Esophagus squamous epithelium (tissue), 5 donors: ENCODE measurements around the gene TEAD1. TPM values are rescaled to one million over a fixed set of nuclear protein-coding genes. Genes with fewer than 3 reads are reported as not detected.

Source experiments
- DNase-seq: peaks from one replicate; lab custom pipeline; 2025; lab: John Stamatoyannopoulos, UW
- H3K27ac ChIP-seq, 4 donors: fragments of 200-600 bp; sonication (generic); one replicate each; pipeline ENCODE4 v1.5.1; 2016 to 2019; ENCODE audit warnings: mild to moderate bottlenecking in 1 of 4
- H3K27me3 ChIP-seq, 4 donors: fragments of 200-600 bp; sonication (generic); 1 replicate in 3 of 4; 2 replicates in 1 of 4; pipeline versions ENCODE4 v1.5.1 to v1.6.0; 2017 to 2021; ENCODE audit warnings: antibody characterized with exemption in 1 of 4
- H3K36me3 ChIP-seq, 3 donors: fragments of 200-600 bp; sonication (generic); one replicate each; pipeline ENCODE4 v1.5.1; 2016 to 2019
- H3K4me1 ChIP-seq, 3 donors: fragments of 200-600 bp; sonication (generic); one replicate each; pipeline ENCODE4 v1.5.1; 2017 to 2019
- H3K4me3 ChIP-seq, 4 donors: fragments of 200-600 bp; sonication (generic); 1 replicate in 3 of 4; 2 replicates in 1 of 4; pipeline ENCODE4 v1.5.1; 2016 to 2019; ENCODE audit warnings: mild to moderate bottlenecking in 2 of 4, moderate library complexity in 1 of 4
- H3K9me3 ChIP-seq, 3 donors: fragments of 200-600 bp; sonication (generic); one replicate each; pipeline ENCODE4 v1.5.1; 2016 to 2019
- CTCF ChIP-seq, 6 experiments: fragments of 450-650 bp in 4 of 6; fragments of 200-600 bp in 2 of 6; sonication (generic) in 2 of 6; IDR thresholded peaks; one replicate each; pipeline ENCODE4 v1.5.1; 2016 to 2019; ENCODE audit warnings: antibody characterized with exemption in 6 of 6, mild to moderate bottlenecking in 4 of 6, moderate library complexity in 4 of 6
- POLR2A ChIP-seq, 4 donors: fragments of 450-650 bp; IDR thresholded peaks; one replicate each; pipeline ENCODE4 v1.6.1; 2017; ENCODE audit warnings: antibody characterized with exemption in 4 of 4, mild to moderate bottlenecking in 4 of 4, moderate library complexity in 3 of 4
- WGBS, 2 donors: methylation state at CpG; one replicate each; pipeline ENCODE4 v1.1.5; 2018; 5-methylcytosine and 5-hydroxymethylcytosine counted together
- intact Hi-C: fragments of 100-400 bp; cut with DNase I; formaldehyde crosslinking; loops from one replicate; pipeline ENCODE4 v1.15.0; 2022
- total RNA-seq, 4 donors: library from RNA; depleted of rRNA; stranded (reverse); fragments of >200 nt; gene quantifications; one replicate each; pipeline ENCODE4 v1.1.0, GENCODE V29; 2016
- donor health status: DM: yes; HTN: yes; CAD: no.

Gene TEAD1
- total RNA-seq, 4 donors from 2014 or later = 33.3 to 75.2 (median 49.8) TPM

- no peaks in the 10 kb centered on the region for H3K36me3 ChIP-seq
- H3K9me3 ChIP-seq = no peaks in the 10 kb centered on the region
- intact Hi-C loops = no loop called here
- H3K27me3 ChIP-seq = no peaks in the 10 kb centered on the region
- DNase-seq = no peak
- TF ChIP-seq POLR2A (IDR thresholded peaks at IDR 0.05) (no peak), CTCF (IDR thresholded peaks at IDR 0.05) (no peak)
- H3K4me3 ChIP-seq = no peak overlapping the region
- no peak overlapping the region for H3K27ac ChIP-seq
- H3K4me1 ChIP-seq = peaks cover 0 to 43% (median 11%) of the 10 kb centered on the region in 3 donors
- 92 to 93% methylated on average over 1 of the region's 1 CpG for WGBS, 2 donors
Measured at GRCh38 chr11:12711496-12711895, 37.3 kb downstream of the TEAD1 start.

DNA sequence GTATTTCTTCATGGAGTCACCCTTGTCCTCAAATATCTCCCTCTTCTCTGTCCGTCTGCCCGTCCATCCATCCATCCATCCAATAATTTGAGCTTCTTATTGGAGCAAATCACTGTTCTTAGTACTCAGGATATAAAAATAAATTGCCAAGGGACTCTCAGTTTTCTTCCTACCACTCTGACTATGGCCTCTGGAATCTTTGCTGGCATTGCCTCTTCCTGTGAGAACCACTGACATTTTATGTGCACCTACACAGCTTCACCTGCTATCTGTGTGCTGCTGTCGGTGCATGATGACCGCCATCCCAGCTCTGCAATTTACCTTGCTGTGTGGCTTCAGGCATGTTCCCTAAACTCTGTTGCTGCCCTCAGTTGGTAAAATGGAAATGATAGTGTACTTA lies 37.9 kb downstream of the TEAD1 start:
- WGBS, 2 donors = 82 to 92% methylated on average over 4 of the region's 4 CpGs

GRCh38 chr11:12715131-12715530 lies 40.9 kb downstream of the TEAD1 start:
- H3K36me3 ChIP-seq = no peaks in the 10 kb centered on the region
- H3K27me3 ChIP-seq = no peaks in the 10 kb centered on the region
- peaks cover 0 to 33% (median 3%) of the 10 kb centered on the region in 3 donors for H3K4me1 ChIP-seq
- intact Hi-C loops = no loop called here
- no peaks in the 10 kb centered on the region for H3K9me3 ChIP-seq
- WGBS, 2 donors = 85 to 90% methylated on average over 2 to 4 of the region's 4 CpGs
- TF ChIP-seq POLR2A (IDR thresholded peaks at IDR 0.05) = no peak
- TF ChIP-seq CTCF (IDR thresholded peaks at IDR 0.05) = no peak
- DNase-seq = no peak
- H3K27ac ChIP-seq = no peak overlapping the region
- no peak overlapping the region for H3K4me3 ChIP-seq

More for the DNA sequence above, 37.9 kb downstream of the TEAD1 start:
- Histone ChIP-seq H3K36me3 (no peaks in the 10 kb centered on the region), H3K4me3 (no peak overlapping the region), H3K27ac (no peak overlapping the region), H3K9me3 (no peaks in the 10 kb centered on the region), H3K4me1 (peaks cover 0 to 40% (median 10%) of the 10 kb centered on the region in 3 donors), H3K27me3 (no peaks in the 10 kb centered on the region)
- TF ChIP-seq CTCF (IDR thresholded peaks at IDR 0.05) (no peak), POLR2A (IDR thresholded peaks at IDR 0.05) (no peak)
- DNase-seq = no peak
- intact Hi-C loops = no loop called here

- no peak overlapping the region for H3K27ac ChIP-seq
- no peaks in the 10 kb centered on the region for H3K27me3 ChIP-seq
- intact Hi-C loops = no loop called here
- no peaks in the 10 kb centered on the region for H3K36me3 ChIP-seq
- no peak for DNase-seq
- peaks cover 0 to 42% (median 3%) of the 10 kb centered on the region in 3 donors for H3K4me1 ChIP-seq
- WGBS, 2 donors = 87 to 94% methylated on average over 5 to 10 of the region's 11 CpGs
- H3K9me3 ChIP-seq = no peaks in the 10 kb centered on the region
- TF ChIP-seq CTCF (IDR thresholded peaks at IDR 0.05) (no peak), POLR2A (IDR thresholded peaks at IDR 0.05) (no peak)
- no peak overlapping the region for H3K4me3 ChIP-seq
Measured at GRCh38 chr11:12715941-12716340, 41.7 kb downstream of the TEAD1 start.

DNA sequence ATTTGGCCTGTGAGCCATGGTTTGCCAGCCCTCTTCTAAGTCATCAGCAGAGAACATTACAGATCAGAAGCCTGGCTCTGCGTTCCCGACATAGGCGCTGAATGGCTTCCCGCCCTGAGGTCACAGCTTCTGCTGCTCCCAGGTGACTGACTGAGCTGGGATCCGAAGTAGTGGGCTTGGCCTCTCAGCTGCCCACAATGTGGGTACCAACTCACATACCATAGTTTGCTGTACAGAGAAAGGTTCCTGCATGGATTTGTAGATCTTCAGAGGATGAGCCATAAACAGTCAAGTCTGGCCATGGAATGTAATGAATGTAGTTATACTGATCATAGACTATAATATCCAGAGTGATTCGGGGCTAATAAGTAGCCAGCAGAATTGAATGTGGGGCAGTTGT lies 42.6 kb downstream of the TEAD1 start:
- H3K27me3 ChIP-seq = no peaks in the 10 kb centered on the region
- intact Hi-C loops = no loop called here
- WGBS, 2 donors = 89 to 97% methylated on average over 2 to 4 of the region's 6 CpGs

More for the DNA sequence above, 42.6 kb downstream of the TEAD1 start:
- TF ChIP-seq POLR2A (IDR thresholded peaks at IDR 0.05) = no peak
- no peak for TF ChIP-seq CTCF (IDR thresholded peaks at IDR 0.05)
- H3K4me3 ChIP-seq = no peak overlapping the region
- no peak for DNase-seq
- peaks cover 2 to 50% (median 3%) of the 10 kb centered on the region in 3 donors for H3K4me1 ChIP-seq
- no peaks in the 10 kb centered on the region for H3K9me3 ChIP-seq
- no peak overlapping the region for H3K27ac ChIP-seq
- H3K36me3 ChIP-seq = no peaks in the 10 kb centered on the region
